Activated CD8-positive, alpha-beta memory T cell treated with anti-CD3 and anti-CD28 coated beads, Interleukin-2, amount 50 U/mL, for 24 hours (primary cell): Measurements from ENCODE around the gene PSMB9.
"Not testable (repeated sequence)": the region's sequence is repeated elsewhere in the genome, so short reads cannot be mapped to it uniquely, and the experiment has no call there.

Experiments
- DNase-seq: peaks from one replicate; pipeline ENCODE4 v3.0.0-alpha.2; 2020; ENCODE audit errors: extremely low read depth

PSMB9 gene

GRCh38 chr6:32860674-32861073, 6.7 kb downstream of the PSMB9 start:
- DNase-seq = no peak

GRCh38 chr6:32862725-32863124, 8.7 kb downstream of the PSMB9 start:
- no peak for DNase-seq

- no peak for DNase-seq
Measured at GRCh38 chr6:32865724-32866443, 11.9 kb downstream of the PSMB9 start.

GRCh38 chr6:32867022-32867477, 13.1 kb downstream of the PSMB9 start:
- no peak for DNase-seq

GRCh38 chr6:32867554-32868256, 13.7 kb downstream of the PSMB9 start:
- no peak for DNase-seq

- peak; percentile 81 for DNase-seq
Measured at GRCh38 chr6:32868257-32868788, 14.3 kb downstream of the PSMB9 start.

- DNase-seq = not testable (repeated sequence)
Measured at GRCh38 chr6:32873947-32874346, 20.0 kb downstream of the PSMB9 start.

- DNase-seq = no peak
Measured at GRCh38 chr6:32876603-32877002, 22.6 kb downstream of the PSMB9 start.

GRCh38 chr6:32879691-32880090, 25.7 kb downstream of the PSMB9 start:
- no peak for DNase-seq

GRCh38 chr6:32880962-32881361, 27.0 kb downstream of the PSMB9 start:
- not testable (repeated sequence) for DNase-seq

- no peak for DNase-seq
Measured at GRCh38 chr6:32882879-32883250, 28.9 kb downstream of the PSMB9 start.

- DNase-seq = no peak
Measured at GRCh38 chr6:32883789-32884188, 29.8 kb downstream of the PSMB9 start.

- DNase-seq = no peak
Measured at GRCh38 chr6:32885698-32886286, 31.8 kb downstream of the PSMB9 start.

- no peak for DNase-seq
Measured at GRCh38 chr6:32886681-32887383, 32.8 kb downstream of the PSMB9 start.

- no peak for DNase-seq
Measured at GRCh38 chr6:32887616-32888015, 33.6 kb downstream of the PSMB9 start.

GRCh38 chr6:32888576-32888975, 34.6 kb downstream of the PSMB9 start:
- no peak for DNase-seq

GRCh38 chr6:32889533-32889932, 35.5 kb downstream of the PSMB9 start:
- DNase-seq = no peak

GRCh38 chr6:32890831-32891230, 36.8 kb downstream of the PSMB9 start:
- no peak for DNase-seq

GRCh38 chr6:32894085-32895005, 40.4 kb downstream of the PSMB9 start:
- peak; percentile 88 for DNase-seq

- DNase-seq = no peak
Measured at GRCh38 chr6:32895006-32895345, 41.0 kb downstream of the PSMB9 start.

GRCh38 chr6:32903952-32904351, 50.0 kb downstream of the PSMB9 start:
- no peak for DNase-seq
